ENCODE data around the gene SHCBP1.
A peak's percentile ranks its signal among the peaks of the same experiment; 100 is the strongest.

Gene SHCBP1

GRCh38 chr16:46651305-46651704 is 30.1 kb upstream of the SHCBP1 start:
- TF ChIP-seq FOXM1 (IDR thresholded peaks at IDR 0.05; ENCODE audit: borderline replicate concordance, low read depth) (no peak), MAX (IDR thresholded peaks at IDR 0.05) (no peak), YY1 (IDR thresholded peaks at IDR 0.05; ENCODE audit: low read depth) (no peak), ZBTB7A (IDR thresholded peaks at IDR 0.05; ENCODE audit: low read depth) (no peak)

GRCh38 chr16:46650254-46650623 is 29.1 kb upstream of the SHCBP1 start:
- TF ChIP-seq TAF1 (IDR thresholded peaks at IDR 0.05; ENCODE audit: low read depth) = no peak
- TF ChIP-seq MAX (IDR thresholded peaks at IDR 0.05) = no peak
- TF ChIP-seq NFIC (IDR thresholded peaks at IDR 0.05) = no peak
- no peak for TF ChIP-seq EP300 (IDR thresholded peaks at IDR 0.05; ENCODE audit: borderline replicate concordance)
- no peak for TF ChIP-seq FOXM1 (IDR thresholded peaks at IDR 0.05; ENCODE audit: borderline replicate concordance, low read depth)
- TF ChIP-seq ZBTB7A (IDR thresholded peaks at IDR 0.05; ENCODE audit: low read depth) = no peak
- no peak for TF ChIP-seq USF1 (IDR thresholded peaks at IDR 0.05)

- no peak for TF ChIP-seq MAX (IDR thresholded peaks at IDR 0.05)
- TF ChIP-seq YY1 (IDR thresholded peaks at IDR 0.05; ENCODE audit: low read depth) = no peak
- TF ChIP-seq EGR1 (IDR thresholded peaks at IDR 0.05) = no peak
- no peak for TF ChIP-seq FOXM1 (IDR thresholded peaks at IDR 0.05; ENCODE audit: borderline replicate concordance, low read depth)
- no peak for TF ChIP-seq TAF1 (IDR thresholded peaks at IDR 0.05; ENCODE audit: low read depth)
- no peak for TF ChIP-seq ZBTB7A (IDR thresholded peaks at IDR 0.05; ENCODE audit: low read depth)
- no peak for TF ChIP-seq RAD21 (IDR thresholded peaks at IDR 0.05; ENCODE audit: low read depth)
- TF ChIP-seq TCF12 (IDR thresholded peaks at IDR 0.05; ENCODE audit: low read depth) = no peak
- TF ChIP-seq TEAD4 (IDR thresholded peaks at IDR 0.05) = no peak
- TF ChIP-seq CREB1 (IDR thresholded peaks at IDR 0.05; ENCODE audit: low read depth) = no peak
- no peak for TF ChIP-seq REST (IDR thresholded peaks at IDR 0.05; ENCODE audit: low read depth)
- TF ChIP-seq NFIC (IDR thresholded peaks at IDR 0.05) = no peak
- TF ChIP-seq USF1 (IDR thresholded peaks at IDR 0.05) = no peak
- TF ChIP-seq EP300 (IDR thresholded peaks at IDR 0.05; ENCODE audit: borderline replicate concordance) = no peak
These were observed 28.5 kb upstream of the SHCBP1 start for GRCh38 chr16:46649588-46650253.

- no peak for TF ChIP-seq NFIC (IDR thresholded peaks at IDR 0.05)
- no peak for TF ChIP-seq CEBPB (IDR thresholded peaks at IDR 0.05)
- TF ChIP-seq TCF12 (IDR thresholded peaks at IDR 0.05; ENCODE audit: low read depth) = no peak
- TF ChIP-seq ZBTB7A (IDR thresholded peaks at IDR 0.05; ENCODE audit: low read depth) = no peak
These were observed 27.5 kb upstream of the SHCBP1 start for GRCh38 chr16:46648656-46649055.

- no peak for TF ChIP-seq EP300 (IDR thresholded peaks at IDR 0.05; ENCODE audit: borderline replicate concordance)
- no peak for TF ChIP-seq RAD21 (IDR thresholded peaks at IDR 0.05; ENCODE audit: low read depth)
- TF ChIP-seq EGR1 (IDR thresholded peaks at IDR 0.05) = no peak
- no peak for TF ChIP-seq REST (IDR thresholded peaks at IDR 0.05; ENCODE audit: low read depth)
- no peak for TF ChIP-seq ZBTB7A (IDR thresholded peaks at IDR 0.05; ENCODE audit: low read depth)
- 0 out of 2 replicates have a peak, but pooled peaks have one; percentile 15 for TF ChIP-seq NFIC (IDR thresholded peaks at IDR 0.05)
These were observed 18.1 kb upstream of the SHCBP1 start for GRCh38 chr16:46638947-46639925.
